Measurements from ENCODE around the gene RCAN2.

DNA sequence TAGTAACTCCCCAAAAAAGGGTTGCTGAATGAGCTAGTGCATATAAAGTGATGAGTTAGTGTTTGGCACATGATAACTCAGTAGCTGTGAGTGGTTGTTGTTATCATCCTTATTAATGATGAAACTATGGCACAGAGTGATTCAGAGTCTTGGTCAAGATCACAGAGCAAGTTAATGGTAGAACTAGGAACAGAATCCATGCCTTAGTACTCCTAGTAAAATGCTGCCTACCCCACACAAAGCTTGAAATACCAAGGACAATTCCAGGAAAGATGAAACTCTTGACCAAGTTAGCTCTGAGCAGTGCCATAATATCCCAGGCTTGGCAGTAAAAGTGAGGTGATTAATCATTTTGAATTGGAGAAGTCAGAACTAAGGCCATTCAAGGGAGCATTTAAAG is 211.4 kb downstream of the RCAN2 start:
- TF ChIP-seq, protein P1, sequence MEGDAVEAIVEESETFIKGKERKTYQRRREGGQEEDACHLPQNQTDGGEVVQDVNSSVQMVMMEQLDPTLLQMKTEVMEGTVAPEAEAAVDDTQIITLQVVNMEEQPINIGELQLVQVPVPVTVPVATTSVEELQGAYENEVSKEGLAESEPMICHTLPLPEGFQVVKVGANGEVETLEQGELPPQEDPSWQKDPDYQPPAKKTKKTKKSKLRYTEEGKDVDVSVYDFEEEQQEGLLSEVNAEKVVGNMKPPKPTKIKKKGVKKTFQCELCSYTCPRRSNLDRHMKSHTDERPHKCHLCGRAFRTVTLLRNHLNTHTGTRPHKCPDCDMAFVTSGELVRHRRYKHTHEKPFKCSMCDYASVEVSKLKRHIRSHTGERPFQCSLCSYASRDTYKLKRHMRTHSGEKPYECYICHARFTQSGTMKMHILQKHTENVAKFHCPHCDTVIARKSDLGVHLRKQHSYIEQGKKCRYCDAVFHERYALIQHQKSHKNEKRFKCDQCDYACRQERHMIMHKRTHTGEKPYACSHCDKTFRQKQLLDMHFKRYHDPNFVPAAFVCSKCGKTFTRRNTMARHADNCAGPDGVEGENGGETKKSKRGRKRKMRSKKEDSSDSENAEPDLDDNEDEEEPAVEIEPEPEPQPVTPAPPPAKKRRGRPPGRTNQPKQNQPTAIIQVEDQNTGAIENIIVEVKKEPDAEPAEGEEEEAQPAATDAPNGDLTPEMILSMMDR (IDR thresholded peaks at IDR 0.05), result no peak
- no peak for TF ChIP-seq EP300 (IDR thresholded peaks at IDR 0.05)
